Stimulated activated CD4-positive, alpha-beta T cell treated with anti-CD3 and anti-CD28 coated beads, TNF-alpha, amount 100 ng/mL, for 24 hours (primary cell): Measurements from ENCODE around the gene OPN1MW2.
"Not testable (repeated sequence)": the region's sequence is repeated elsewhere in the genome, so short reads cannot be mapped to it uniquely, and the experiment has no call there.

Experiments used
- DNase-seq, 3 experiments: peaks; one replicate each; pipeline ENCODE4 v3.0.0-alpha.2; 2020; ENCODE audit warnings: low read depth in 3 of 3

Gene OPN1MW2

GRCh38 chrX:154269245-154269644 lies 49.7 kb downstream of the OPN1MW2 start:
- not testable (repeated sequence) for DNase-seq
